Activated T-helper 1 cell treated with anti-CD3 and anti-CD28 coated beads, Interleukin-2, amount 50 U/mL, for 16 hours (primary cell): ENCODE data around the gene KHK.

Experiments
- DNase-seq, 2 donors: peaks; one replicate each; pipeline ENCODE4 v3.0.0-alpha.2; 2020; ENCODE audit warnings: low read depth in 1 of 2, low spot score in 1 of 2

The KHK gene

DNA sequence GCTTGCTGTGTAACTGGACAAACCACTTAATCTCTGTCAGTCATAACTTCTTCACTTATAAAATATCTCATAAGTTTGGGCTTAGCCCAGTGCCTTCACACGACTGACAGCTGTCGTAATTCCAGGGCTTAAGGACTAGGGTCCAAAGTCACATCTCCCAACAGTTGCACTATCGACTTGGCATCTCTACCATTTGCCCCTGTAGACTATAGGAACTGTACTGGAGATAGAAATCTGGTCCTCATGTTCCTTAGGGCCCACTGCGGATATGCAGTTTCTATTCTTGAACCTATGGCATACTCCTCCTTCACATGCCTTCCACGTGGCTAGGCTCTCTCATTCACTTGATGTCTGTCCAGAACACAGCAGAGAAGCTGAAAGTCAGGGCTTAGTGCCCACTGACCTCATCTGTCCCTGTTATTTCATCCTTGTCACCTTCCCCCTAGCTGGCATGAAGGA lies 39.7 kb downstream of the KHK start:
- no peak for DNase-seq

GRCh38 chr2:27127883-27128667 lies 41.5 kb downstream of the KHK start:
- no peak for DNase-seq

- no peak for DNase-seq
Measured at GRCh38 chr2:27128668-27129571, 42.3 kb downstream of the KHK start.

GRCh38 chr2:27130396-27130795 lies 43.8 kb downstream of the KHK start:
- no peak for DNase-seq

DNA sequence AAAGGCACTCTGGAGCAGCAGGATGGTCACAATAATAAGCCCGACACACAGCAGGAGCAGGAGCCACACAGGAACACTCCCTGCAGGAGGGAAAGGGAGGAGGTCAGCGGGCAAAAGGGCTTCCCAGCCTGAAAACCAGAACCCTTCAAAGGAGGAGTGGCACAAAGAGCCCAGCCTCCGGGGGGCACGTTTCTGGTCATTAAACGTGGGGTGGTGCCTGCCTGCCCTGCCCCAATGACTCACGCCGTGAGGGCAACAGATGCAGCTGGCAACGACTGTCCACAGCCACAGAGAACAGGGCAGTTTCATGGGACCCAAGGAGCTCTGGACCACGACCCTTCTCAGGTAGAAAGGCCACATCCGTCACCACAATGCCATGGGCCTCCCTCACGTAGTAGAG lies 44.9 kb downstream of the KHK start:
- no peak for DNase-seq

DNA sequence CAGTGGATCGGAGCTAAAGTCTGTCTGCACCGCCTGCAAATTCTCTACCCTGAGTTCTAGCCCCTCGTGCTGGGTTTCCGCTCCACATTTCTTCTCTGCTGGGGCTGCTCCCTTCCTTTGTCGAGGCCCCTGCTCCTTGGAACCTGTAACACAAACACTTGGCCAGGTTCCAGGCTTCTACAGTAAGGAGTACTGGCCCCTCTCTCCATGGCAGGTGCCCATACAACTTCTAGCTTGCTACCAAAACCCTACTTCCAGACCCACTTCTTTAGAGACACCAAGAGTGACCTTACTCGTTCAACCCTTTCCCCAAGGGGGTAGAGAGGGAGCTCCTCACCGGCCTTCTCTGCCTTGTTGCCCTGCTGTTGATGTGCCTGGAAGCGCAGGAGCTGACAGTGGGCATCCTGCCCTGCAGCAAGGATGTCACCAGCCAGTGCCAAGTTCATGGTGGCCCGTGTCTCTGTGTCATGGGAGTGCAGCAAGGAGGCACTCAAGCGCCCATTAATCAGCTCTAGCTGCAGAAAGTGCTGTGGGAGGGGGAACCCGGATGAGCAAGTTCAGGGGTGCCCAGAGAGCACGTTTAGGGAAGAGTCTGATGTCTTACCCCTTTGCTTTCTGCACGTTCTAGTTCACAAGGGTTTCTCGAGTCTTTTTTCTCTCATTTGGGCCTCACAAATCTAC lies 46.8 kb downstream of the KHK start:
- DNase-seq, result no peak

DNA sequence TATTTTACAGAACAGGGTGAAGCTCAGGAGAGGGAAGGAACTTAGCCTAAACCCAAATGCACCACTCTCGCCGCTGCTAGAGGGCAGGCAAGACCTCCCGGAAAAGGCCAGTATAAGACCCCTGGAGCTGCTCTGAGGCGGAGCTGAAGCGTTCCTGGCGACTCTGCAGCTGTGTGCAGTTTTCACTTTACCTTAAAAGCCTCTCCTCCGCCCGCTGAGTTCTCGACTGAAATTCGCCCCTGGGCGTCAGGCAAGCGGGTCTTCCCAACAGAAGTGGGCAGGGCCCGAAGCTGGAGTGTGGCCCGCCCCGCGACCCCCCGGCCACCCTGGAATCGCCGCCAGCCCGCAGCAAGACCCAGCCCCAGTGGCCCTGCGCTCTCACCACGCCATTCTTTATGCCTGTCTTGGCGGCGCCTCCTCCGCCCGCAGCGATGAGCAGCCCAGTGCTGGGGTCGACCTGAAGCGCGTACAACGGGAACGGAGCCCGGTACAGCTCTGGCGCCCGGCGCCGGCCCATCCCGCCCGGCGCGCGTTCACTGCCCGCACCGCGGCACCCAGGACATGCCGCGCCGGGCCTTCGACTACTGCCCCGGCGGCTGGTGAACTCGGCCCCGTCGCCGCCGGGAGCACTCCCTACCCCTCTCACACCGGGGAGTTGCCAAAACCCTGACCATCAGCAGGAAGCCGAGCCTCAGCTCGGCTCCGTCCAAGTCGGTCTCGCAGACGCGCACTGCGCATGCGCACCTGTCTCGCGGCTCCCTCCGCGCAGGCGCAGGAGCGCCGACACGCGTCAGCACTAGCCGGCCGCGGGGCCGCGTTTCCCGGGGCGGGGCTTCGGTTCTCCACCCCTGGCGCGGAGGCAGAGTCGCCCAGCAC lies 47.6 kb downstream of the KHK start, which contains the start of gene PREB:
PREB (minus strand) TSS at position 732 of the 876 bp plus-strand sequence; CDS start at position 517, 215 bp downstream.
- DNase-seq, result peak; percentile 98

GRCh38 chr2:27134781-27135477 lies 48.4 kb downstream of the KHK start:
- DNase-seq, result no peak

DNA sequence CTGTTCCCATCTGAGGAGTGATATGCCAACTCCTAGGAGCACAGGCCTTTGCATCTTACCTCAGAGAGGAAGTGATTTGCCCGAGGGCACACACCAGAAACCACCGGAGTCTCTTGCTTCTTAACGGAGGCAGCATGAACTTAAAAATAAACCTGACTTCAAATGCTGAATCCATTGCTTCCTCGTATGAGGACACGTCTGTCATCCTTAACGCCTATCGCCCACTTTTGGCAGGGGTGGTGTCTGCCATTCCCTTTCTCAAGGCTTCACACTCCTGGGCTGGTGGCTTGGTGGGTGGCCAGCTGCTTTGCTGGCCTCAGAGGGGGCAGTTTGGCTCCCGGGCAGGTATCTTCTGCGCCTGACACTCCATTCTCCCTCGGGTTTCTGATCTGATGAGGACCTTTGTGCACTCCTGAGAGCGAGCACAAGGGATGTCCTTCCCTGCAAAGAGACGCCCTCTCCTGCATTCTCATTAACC lies 48.9 kb downstream of the KHK start:
- no peak for DNase-seq

DNA sequence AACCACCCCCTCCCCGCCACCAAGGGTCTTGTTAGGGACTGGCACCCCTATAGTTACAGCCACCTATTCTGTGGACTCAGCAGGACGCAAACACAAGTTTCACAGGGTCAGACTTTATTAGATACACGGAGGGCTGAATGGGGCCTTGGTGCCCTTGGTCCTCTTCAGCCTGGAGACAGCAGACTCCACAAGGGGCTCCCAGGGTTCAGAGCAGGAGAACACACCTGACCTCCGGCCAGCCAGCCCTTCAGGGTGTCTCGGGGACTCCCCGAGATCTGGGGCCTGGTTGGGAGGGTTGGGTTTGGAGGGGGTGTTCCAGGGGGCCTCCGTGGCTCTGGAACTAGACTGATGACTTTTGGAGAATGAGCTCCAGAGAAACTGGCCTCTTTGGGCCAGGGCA lies 50.2 kb downstream of the KHK start:
- DNase-seq, result no peak

DNA sequence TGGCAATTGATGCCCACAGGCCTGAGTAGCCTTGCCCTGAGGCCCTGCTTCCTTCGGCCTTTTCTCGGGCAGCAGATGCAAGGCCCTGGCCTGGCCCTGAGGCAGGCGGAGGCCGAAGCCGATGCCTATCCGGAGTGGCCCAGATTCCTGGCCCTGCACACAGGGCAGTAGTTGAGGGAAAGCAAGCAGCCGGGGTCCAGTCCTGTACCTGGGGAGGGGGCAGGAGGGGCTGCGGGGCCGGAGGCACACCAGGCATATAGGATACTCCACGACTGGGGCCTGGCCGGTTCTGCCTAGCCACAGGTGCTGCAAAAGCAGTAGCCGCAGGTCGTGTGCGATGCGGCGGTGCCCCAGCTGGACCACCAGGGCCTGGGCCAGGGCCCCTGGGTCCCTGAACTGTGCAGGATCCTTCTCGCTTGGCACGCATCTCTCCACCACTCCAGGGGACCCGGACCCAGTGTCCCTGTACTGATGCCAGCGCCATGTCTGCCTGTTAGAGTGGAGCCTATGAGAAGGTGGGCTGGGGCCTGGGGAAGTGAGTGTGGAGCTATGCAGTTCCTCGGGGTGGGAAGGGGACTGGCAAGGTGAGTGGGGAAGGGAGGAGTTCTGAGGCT lies 50.9 kb downstream of the KHK start:
- DNase-seq, result no peak

DNA sequence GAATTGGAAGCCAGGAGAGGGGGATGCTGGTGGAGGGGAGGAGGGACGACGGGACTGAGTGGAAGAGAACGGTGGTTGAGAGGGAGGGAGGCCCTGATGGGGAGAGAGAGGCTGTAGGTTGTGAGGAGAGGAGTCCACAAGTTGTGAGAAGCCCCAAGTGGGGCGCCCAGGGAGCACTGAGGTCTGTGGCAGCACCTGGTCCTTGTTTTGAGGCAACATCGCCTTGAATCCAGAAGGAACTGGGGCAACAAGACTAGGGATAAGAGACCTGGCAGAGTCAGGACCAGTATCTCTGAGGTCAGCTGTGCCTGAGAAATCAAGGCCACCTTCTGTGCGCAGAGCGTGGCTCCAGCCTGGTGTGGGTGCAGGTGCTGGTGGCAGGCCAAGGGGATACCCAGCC lies 51.5 kb downstream of the KHK start:
- no peak for DNase-seq

GRCh38 chr2:27139310-27139709 lies 52.7 kb downstream of the KHK start, which contains the start of gene PRR30:
TSS of gene PRR30 (minus strand) at chr2:27139410. CDS start at chr2:27138329, 1,081 bp downstream.
- no peak for DNase-seq

GRCh38 chr2:27143285-27143684 lies 56.7 kb downstream of the KHK start:
- no peak for DNase-seq

GRCh38 chr2:27145682-27146081 lies 59.1 kb downstream of the KHK start:
- no peak for DNase-seq

DNA sequence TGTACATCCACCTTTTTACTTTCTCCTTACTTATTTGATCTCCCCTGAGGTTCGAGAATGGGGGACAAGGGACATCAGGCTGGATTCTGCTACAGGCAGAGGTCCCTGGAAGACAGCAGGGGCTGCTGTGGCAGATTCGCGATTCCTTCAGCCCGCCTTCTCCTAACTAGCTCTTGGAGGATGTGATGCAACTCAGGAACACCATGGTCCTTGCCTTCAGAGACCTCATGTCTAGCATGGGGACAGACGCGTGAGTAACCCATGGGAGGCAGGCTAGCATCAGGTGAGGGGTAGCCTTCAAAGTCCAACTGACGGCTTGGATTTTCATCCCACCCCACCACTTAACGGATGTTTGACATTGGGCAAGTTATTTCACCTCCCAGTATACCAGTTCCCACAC lies 61.4 kb downstream of the KHK start:
- no peak for DNase-seq

- DNase-seq, result no peak
Measured at GRCh38 chr2:27148801-27149439, 62.3 kb downstream of the KHK start, which contains the start of gene TCF23. TSS of gene TCF23 (plus strand) at chr2:27149004. CDS start at chr2:27149134, 130 bp downstream.

- DNase-seq, result no peak
Measured at GRCh38 chr2:27149570-27150405, 63.2 kb downstream of the KHK start.
